Measurements from ENCODE around the gene POSTN.

GRCh38 chr13:37646531-37646930, 48.0 kb upstream of the POSTN start:
- no peak for TF ChIP-seq CTCF (IDR thresholded peaks at IDR 0.05)
- TF ChIP-seq EP300 (IDR thresholded peaks at IDR 0.05), result no peak
